Heart right ventricle (tissue), 16 donors: ENCODE results near the gene ZNF331. TPM values are rescaled to one million over a fixed set of nuclear protein-coding genes. Genes with fewer than 3 reads are reported as not detected.

Experiments
- ATAC-seq, 8 donors: fragments of 200-7000 bp; cut with Tn5 transposase; one replicate each; pipeline ENCODE4 v1.9.1; 2020; ENCODE audit warnings: mild to moderate bottlenecking in 8 of 8, moderate library complexity in 8 of 8, moderate number of reproducible peaks in 1 of 8
- DNase-seq, 2 donors: peaks; one replicate each; pipeline ENCODE4 v3.0.0-alpha.2; 2020
- H3K27ac ChIP-seq, 10 donors: fragments of 200-600 bp; sonication (generic) in 2 of 10; one replicate each; pipeline versions ENCODE4 v1.5.0 to v1.8.0; 2020 to 2022; ENCODE audit warnings: mild to moderate bottlenecking in 3 of 10
- H3K27me3 ChIP-seq, 7 donors: fragments of 200-600 bp; one replicate each; pipeline ENCODE4 v1.8.0; 2021 to 2022; ENCODE audit warnings: mild to moderate bottlenecking in 2 of 7
- H3K36me3 ChIP-seq, 9 donors: fragments of 200-600 bp; sonication (generic) in 1 of 9; one replicate each; pipeline versions ENCODE4 v1.5.0 to v1.8.0; 2020 to 2022; ENCODE audit warnings: mild to moderate bottlenecking in 2 of 9
- H3K4me1 ChIP-seq, 9 donors: fragments of 200-600 bp; sonication (generic) in 1 of 9; one replicate each; pipeline versions ENCODE4 v1.5.0 to v1.8.0; 2020 to 2022; ENCODE audit warnings: mild to moderate bottlenecking in 4 of 9
- H3K4me3 ChIP-seq, 10 donors: fragments of 200-600 bp; sonication (generic) in 2 of 10; one replicate each; pipeline versions ENCODE4 v1.5.0 to v1.8.0; 2020 to 2022; ENCODE audit warnings: mild to moderate bottlenecking in 7 of 10, moderate library complexity in 2 of 10
- H3K9me3 ChIP-seq, 11 donors: fragments of 200-600 bp in 10 of 11; sonication (generic) in 2 of 11; one replicate each; pipeline versions ENCODE4 v1.5.0 to v1.8.0; 2013 to 2022; ENCODE audit warnings: mild to moderate bottlenecking in 2 of 11, control low read depth in 1 of 11, moderate library complexity in 1 of 11
- CTCF ChIP-seq, 9 donors: fragments of 200-600 bp; sonication (generic) in 2 of 9; IDR thresholded peaks; one replicate each; pipeline versions ENCODE4 v1.5.0 to v1.8.0; 2021 to 2022; ENCODE audit warnings: antibody characterized with exemption in 9 of 9, mild to moderate bottlenecking in 5 of 9, moderate library complexity in 1 of 9
- WGBS, 2 donors: extraction: QIAGEN DNeasy Blood & Tissue Kit; methylation state at CpG; one replicate each; pipeline ENCODE4 v1.1.7; 2013; ENCODE audit warnings: inconsistent platforms in 1 of 2; 5-methylcytosine and 5-hydroxymethylcytosine counted together
- intact Hi-C, 10 donors: fragments of 100-400 bp; cut with DNase I; formaldehyde crosslinking; loops; one replicate each; pipeline versions ENCODE4 v1.11.1 to v1.14.2; 2022
- polyA plus RNA-seq, 2 donors: library from polyadenylated mRNA; stranded (reverse); fragments of 200-250 nt; gene quantifications; one replicate each; pipeline ENCODE4 v1.2.3, GENCODE V29; 2013
- total RNA-seq, 10 donors: library from RNA; stranded (reverse); fragmentation: NEBNext Ultra II Directional in 3 of 10; extraction: Animal tissue kit (Norgen Biotek cat#: 25700) in 3 of 10; gene quantifications; one replicate each; pipeline versions ENCODE4 v1.2.1 to v1.2.4, GENCODE V29; 2021 to 2023
- donor health status: Arrhythmogenic right ventricular cardiomyopathy.
- donor health status: ischemic (EF 13 %, LVEDD 7.1; RV severe dilation, severe dysfunction).
- donor health status: healthy with polysubstance abuse.
- donor health status: DM: no; HTN: yes; CAD: no.
- donor health status: DM: no; HTN: no; CAD: no.
- donor health status: ischemic (EF 25% LVEDD 6.9; RV normal size, moderate dysfunction).
- donor health status: ischemic (EF 25% LVEDD 5.7; RV mildly dilated, moderate dysfunction).
- donor health status: healthy.
- donor health status: DM: yes; HTN: yes; CAD: no.
- donor health status: Ischemic cardiomyopathy.
- donor health status: ischemic (EF 35%, LVEDD 5.7; RV mildly dilated, moderate dysfunction).
- donor health status: nonischemic (EF 11% LVEDD 7.7; RV severe dilation, severe dysfunction).
- donor health status: DM: yes; HTN: yes; CAD: no.
- donor health status: PGD.
- donor health status: ischemic (EF 29% LVEDD 5.4; RV normal size, mild dysfunction).
- donor health status: nonischemic (EF 23%, LVEDD 6.1; RV moderate dilation, normal function).

ZNF331 gene
- total and polyA plus RNA-seq, 12 donors, result 5.1 to 21.9 (median 14.4) TPM

- no peak for TF ChIP-seq CTCF (IDR thresholded peaks at IDR 0.05)
- Histone ChIP-seq H3K27me3 (no peaks in the 10 kb centered on the region), H3K36me3 (no peaks in the 10 kb centered on the region), H3K9me3 (peaks cover 0 to 36% (median 10%) of the 10 kb centered on the region in 11 donors), H3K27ac (peak overlapping the region in 2 of 10 donors; percentile 82 to 85), H3K4me3 (peak overlapping the region in 9 of 10 donors; percentile 38 to 73 (median 54)), H3K4me1 (peaks cover 0 to 25% (median 14%) of the 10 kb centered on the region in 9 donors)
- intact Hi-C loops, result loop anchor here in 1 of 10 donors (10.0 kb wide), 1 partner anchor 327 kb away; the partner anchor contains the start of gene ZNF665
- WGBS, 2 donors, result 18 to 19% methylated on average over 33 of the region's 33 CpGs
- no peak for ATAC-seq
- DNase-seq, result no peak
Measured at GRCh38 chr19:53521373-53522202, 16.4 kb upstream of the ZNF331 start.

- WGBS, 2 donors, result 99% methylated on average over 2 of the region's 2 CpGs
- no peak for TF ChIP-seq CTCF (IDR thresholded peaks at IDR 0.05)
- no peak overlapping the region for H3K4me3 ChIP-seq
- H3K27me3 ChIP-seq, result no peaks in the 10 kb centered on the region
- peaks cover 0 to 25% (median 10%) of the 10 kb centered on the region in 11 donors for H3K9me3 ChIP-seq
- no peak overlapping the region for H3K27ac ChIP-seq
- no peak for DNase-seq
- peaks cover 0 to 9% (median 6%) of the 10 kb centered on the region in 9 donors for H3K4me1 ChIP-seq
- no peaks in the 10 kb centered on the region for H3K36me3 ChIP-seq
- intact Hi-C loops, result loop anchor here in 1 of 10 donors (10.0 kb wide), 1 partner anchor 331 kb away; the partner anchor contains the start of gene ZNF665
- no peak for ATAC-seq
Measured at GRCh38 chr19:53525922-53526321, 12.0 kb upstream of the ZNF331 start.

GRCh38 chr19:53530622-53531021 is 7.3 kb upstream of the ZNF331 start:
- ATAC-seq (no peak), DNase-seq (no peak)
- Histone ChIP-seq H3K27ac (no peak overlapping the region), H3K4me3 (no peak overlapping the region), H3K4me1 (no peaks in the 10 kb centered on the region), H3K36me3 (no peaks in the 10 kb centered on the region), H3K9me3 (peaks cover 0 to 12% (median 7%) of the 10 kb centered on the region in 11 donors), H3K27me3 (no peaks in the 10 kb centered on the region)
- TF ChIP-seq CTCF (IDR thresholded peaks at IDR 0.05), result no peak
- intact Hi-C loops, result no loop called here
- WGBS, 2 donors, result 92 to 97% methylated on average over 8 of the region's 8 CpGs

GRCh38 chr19:53531457-53531856 is 6.5 kb upstream of the ZNF331 start:
- H3K27ac ChIP-seq, result no peak overlapping the region
- intact Hi-C loops, result no loop called here
- ATAC-seq, result no peak
- H3K27me3 ChIP-seq, result no peaks in the 10 kb centered on the region
- WGBS, 2 donors, result 86 to 92% methylated on average over 4 of the region's 4 CpGs
- DNase-seq, result no peak
- H3K4me3 ChIP-seq, result no peak overlapping the region
- peaks cover 0 to 4% (median 0%) of the 10 kb centered on the region in 11 donors for H3K9me3 ChIP-seq
- no peaks in the 10 kb centered on the region for H3K36me3 ChIP-seq
- H3K4me1 ChIP-seq, result no peaks in the 10 kb centered on the region
- TF ChIP-seq CTCF (IDR thresholded peaks at IDR 0.05), result no peak
